Mesenchymal stem cell (in vitro differentiated cells and primary cell): Measurements from ENCODE around the gene C2orf42.
A peak's percentile ranks its signal among the peaks of the same experiment; 100 is the strongest.
"Not testable (repeated sequence)": the region's sequence is repeated elsewhere in the genome, so short reads cannot be mapped to it uniquely, and the experiment has no call there.

Experiments
- DNase-seq: peaks from one replicate; pipeline ENCODE4 v3.0.0-alpha.2; 2013
- H2AFZ ChIP-seq: one replicate; pipeline ENCODE4 v1.6.1; 2013; ENCODE audit warnings: low read depth, mild to moderate bottlenecking, control low read depth, inconsistent platforms, low read length, moderate library complexity
- H2AK5ac ChIP-seq: 2 replicates; pipeline ENCODE4 v1.6.1; 2013; ENCODE audit warnings: low read length, moderate library complexity, mild to moderate bottlenecking, inconsistent platforms; ENCODE audit not compliant: severe bottlenecking
- H2BK120ac ChIP-seq: one replicate; pipeline ENCODE4 v1.6.1; 2013; ENCODE audit warnings: low read depth, mild to moderate bottlenecking, inconsistent platforms, low read length, moderate library complexity
- H2BK12ac ChIP-seq, 2 experiments: one replicate each; pipeline ENCODE4 v1.6.1; 2013; ENCODE audit warnings: inconsistent platforms in 2 of 2, low read length in 2 of 2, mild to moderate bottlenecking in 2 of 2, moderate library complexity in 2 of 2, control low read depth in 1 of 2
- H2BK15ac ChIP-seq: one replicate; pipeline ENCODE4 v1.6.1; 2013; ENCODE audit warnings: mild to moderate bottlenecking, low read depth, inconsistent platforms; ENCODE audit not compliant: poor library complexity, severe bottlenecking
- H2BK5ac ChIP-seq: 2 replicates; pipeline ENCODE4 v1.6.1; 2013; ENCODE audit warnings: low read depth, mild to moderate bottlenecking, low read length, control low read depth, inconsistent platforms; ENCODE audit not compliant: poor library complexity, severe bottlenecking
- H3K14ac ChIP-seq, 2 experiments: one replicate each; pipeline ENCODE4 v1.6.1; 2013; ENCODE audit warnings: inconsistent platforms in 2 of 2, low read length in 2 of 2, control low read depth in 1 of 2, mild to moderate bottlenecking in 1 of 2, moderate library complexity in 1 of 2
- H3K18ac ChIP-seq, 2 experiments: one replicate each; pipeline ENCODE4 v1.6.1; 2013; ENCODE audit warnings: inconsistent platforms in 2 of 2, low read length in 2 of 2, control low read depth in 1 of 2, low read depth in 1 of 2, mild to moderate bottlenecking in 1 of 2
- H3K23ac ChIP-seq, 2 experiments: one replicate each; pipeline ENCODE4 v1.6.1; 2013; ENCODE audit warnings: inconsistent platforms in 2 of 2, low read length in 2 of 2, mild to moderate bottlenecking in 2 of 2, moderate library complexity in 2 of 2, control low read depth in 1 of 2
- H3K27ac ChIP-seq: 2 replicates; pipeline ENCODE4 v1.5.1; 2013; ENCODE audit warnings: mild to moderate bottlenecking, moderate library complexity, low read length, control low read depth, inconsistent platforms; ENCODE audit not compliant: poor library complexity, severe bottlenecking
- H3K27me3 ChIP-seq, 2 experiments: 2 replicates each; pipeline versions ENCODE4 v1.6.1 to v1.7.0; 2013; ENCODE audit warnings: low read length in 2 of 2, mild to moderate bottlenecking in 2 of 2, moderate library complexity in 2 of 2, control low read depth in 1 of 2, inconsistent platforms in 1 of 2; ENCODE audit not compliant: control insufficient read depth in 1 of 2, insufficient read depth in 1 of 2
- H3K36me3 ChIP-seq, 2 experiments: 2 replicates each; pipeline versions ENCODE4 v1.6.1 to v1.7.0; 2013; ENCODE audit warnings: low read length in 2 of 2, control low read depth in 1 of 2, inconsistent platforms in 1 of 2, low read depth in 1 of 2, mild to moderate bottlenecking in 1 of 2; ENCODE audit not compliant: insufficient read depth in 2 of 2, control insufficient read depth in 1 of 2
- H3K4ac ChIP-seq, 2 experiments: one replicate each; pipeline ENCODE4 v1.6.1; 2013; ENCODE audit warnings: inconsistent platforms in 2 of 2, low read length in 2 of 2, mild to moderate bottlenecking in 2 of 2, moderate library complexity in 2 of 2, control low read depth in 1 of 2, low read depth in 1 of 2
- H3K4me1 ChIP-seq: 2 replicates; pipeline ENCODE4 v1.6.1; 2013; ENCODE audit warnings: low read depth, low read length, control low read depth; ENCODE audit not compliant: control insufficient read depth, insufficient read depth
- H3K4me2 ChIP-seq: 2 replicates; pipeline ENCODE4 v1.6.1; 2013; ENCODE audit warnings: low read length, mild to moderate bottlenecking, inconsistent platforms; ENCODE audit not compliant: poor library complexity, severe bottlenecking
- H3K4me3 ChIP-seq, 2 experiments: 2 replicates each; pipeline versions ENCODE4 v1.5.1 to v1.7.0; 2013; ENCODE audit warnings: low read length in 2 of 2, mild to moderate bottlenecking in 2 of 2, control low read depth in 1 of 2, low read depth in 1 of 2; ENCODE audit not compliant: insufficient read depth in 1 of 2
- H3K79me1 ChIP-seq: replicated peaks from 2 replicates; pipeline ENCODE4 v1.6.1; 2013; ENCODE audit warnings: mild to moderate bottlenecking, control low read depth, low read length, inconsistent platforms; ENCODE audit not compliant: poor library complexity, severe bottlenecking
- H3K9ac ChIP-seq: 2 replicates; pipeline ENCODE4 v1.7.0; 2013; ENCODE audit warnings: mild to moderate bottlenecking, low read length, moderate library complexity
- H3K9me3 ChIP-seq: 2 replicates; pipeline ENCODE4 v1.7.0; 2013; ENCODE audit warnings: mild to moderate bottlenecking, low read length; ENCODE audit not compliant: control insufficient read depth
- H4K8ac ChIP-seq: one replicate; pipeline ENCODE4 v1.6.1; 2013; ENCODE audit warnings: inconsistent platforms, mild to moderate bottlenecking, low read length, moderate library complexity
- H4K91ac ChIP-seq: one replicate; pipeline ENCODE4 v1.6.1; 2013; ENCODE audit warnings: mild to moderate bottlenecking, low read length, inconsistent platforms
- WGBS: methylation state at CpG from one replicate; pipeline ENCODE4 v1.1.7; 2013; ENCODE audit warnings: mixed read lengths; 5-methylcytosine and 5-hydroxymethylcytosine counted together

The C2orf42 gene

DNA sequence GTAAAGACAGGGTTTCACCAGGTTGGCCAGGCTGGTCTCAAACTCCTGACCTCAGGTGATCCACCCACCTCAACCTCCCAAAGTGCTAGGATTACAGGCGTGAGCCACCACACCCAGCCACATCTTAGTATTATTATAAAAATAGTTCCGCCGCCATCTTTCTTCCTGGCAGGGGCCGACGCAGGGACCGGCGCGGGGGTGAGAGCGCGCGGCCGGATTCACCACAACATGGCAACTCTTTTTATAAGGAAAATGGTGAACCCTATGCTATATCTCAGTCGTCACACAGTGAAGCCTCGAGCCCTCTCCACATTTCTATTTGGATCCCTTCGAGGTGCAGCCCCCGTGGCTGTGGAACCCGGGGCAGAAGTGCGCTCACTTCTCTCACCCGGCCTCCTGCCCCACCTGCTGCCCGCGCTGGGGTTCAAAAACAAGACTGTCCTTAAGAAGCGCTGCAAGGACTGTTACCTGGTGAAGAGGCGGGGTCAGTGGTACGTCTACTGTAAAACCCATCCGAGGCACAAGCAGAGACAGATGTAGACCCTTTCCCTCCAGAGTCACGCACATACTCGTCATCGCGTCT, 88.4 kb downstream of the C2orf42 start:
- WGBS, result 98% methylated on average over 26 of the region's 29 CpGs
- not testable (repeated sequence) for H3K4me2 ChIP-seq, H2AFZ ChIP-seq, H4K91ac ChIP-seq, H4K8ac ChIP-seq, H3K27ac ChIP-seq, H3K79me1 ChIP-seq, H3K9ac ChIP-seq, H3K23ac ChIP-seq, H3K9me3 ChIP-seq, H3K27me3 ChIP-seq, H2BK120ac ChIP-seq, H2BK15ac ChIP-seq, H3K36me3 ChIP-seq, DNase-seq, H2BK12ac ChIP-seq, H3K14ac ChIP-seq, H3K18ac ChIP-seq, H3K4ac ChIP-seq, H2BK5ac ChIP-seq, H3K4me3 ChIP-seq
- Histone ChIP-seq H3K4me1 (peaks cover 11% of the 10 kb centered on the region), H2AK5ac (peak overlapping the region; percentile 56)

DNA sequence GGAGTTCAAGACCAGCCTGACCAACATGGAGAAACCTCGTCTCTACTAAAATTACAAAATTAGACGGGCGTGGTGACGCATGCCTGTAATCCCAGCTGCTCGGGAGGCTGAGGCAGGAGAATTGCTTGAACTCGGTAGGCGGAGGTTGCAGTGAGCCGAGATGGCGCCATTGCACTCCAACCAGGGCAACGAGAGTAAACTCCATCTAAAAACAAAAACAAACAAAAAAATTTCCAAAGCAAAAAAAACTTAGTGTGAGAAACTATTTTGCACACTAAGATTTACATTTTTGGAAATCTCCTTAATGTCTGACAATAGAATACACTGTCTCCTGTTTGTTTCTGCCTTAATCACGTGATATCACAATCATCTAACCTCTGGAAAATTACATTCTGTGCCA, 89.1 kb downstream of the C2orf42 start:
- not testable (repeated sequence) for H2BK15ac ChIP-seq, H3K4me1 ChIP-seq, H3K27me3 ChIP-seq, H3K18ac ChIP-seq, H4K91ac ChIP-seq, DNase-seq, H3K14ac ChIP-seq, H2BK5ac ChIP-seq, H3K79me1 ChIP-seq, H3K4me2 ChIP-seq, H2BK120ac ChIP-seq, H3K9me3 ChIP-seq, H3K4ac ChIP-seq, H3K23ac ChIP-seq, H3K9ac ChIP-seq, H2AK5ac ChIP-seq, H3K36me3 ChIP-seq, H3K27ac ChIP-seq, H2AFZ ChIP-seq, H2BK12ac ChIP-seq, H4K8ac ChIP-seq, H3K4me3 ChIP-seq
- 95% methylated on average over 11 of the region's 11 CpGs for WGBS

DNA sequence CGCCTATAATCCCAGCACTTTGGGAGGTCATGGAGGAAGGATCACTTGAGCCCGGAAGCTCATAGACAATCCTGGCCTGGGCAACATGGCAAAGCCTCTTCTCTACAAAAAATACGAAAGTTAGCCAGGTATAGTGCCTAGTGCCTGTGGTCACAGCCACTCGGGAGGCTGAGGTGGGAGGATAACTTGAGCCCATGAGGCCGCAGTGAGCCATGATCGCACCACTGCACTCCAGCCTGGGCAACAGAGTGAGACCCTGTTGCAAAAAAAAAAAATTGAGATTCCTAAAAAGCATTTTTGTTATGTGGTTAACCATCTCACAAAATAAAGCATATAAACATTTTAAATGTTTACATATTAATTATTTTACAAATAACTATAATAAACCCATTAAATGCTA, 89.6 kb downstream of the C2orf42 start:
- no peak overlapping the region for H2AK5ac ChIP-seq
- H3K79me1 ChIP-seq, result peaks cover 2% of the 10 kb centered on the region
- H2BK5ac ChIP-seq, result no peak overlapping the region
- no peak overlapping the region for H4K91ac ChIP-seq
- no peak overlapping the region for H2AFZ ChIP-seq
- no peak overlapping the region for H2BK12ac ChIP-seq
- no peaks in the 10 kb centered on the region for H3K27me3 ChIP-seq
- H2BK15ac ChIP-seq, result no peak overlapping the region
- no peak overlapping the region for H3K9ac ChIP-seq
- no peak overlapping the region for H3K27ac ChIP-seq
- H3K4me2 ChIP-seq, result no peak overlapping the region
- H3K4me1 ChIP-seq, result peaks cover 8% of the 10 kb centered on the region
- H4K8ac ChIP-seq, result no peak overlapping the region
- no peaks in the 10 kb centered on the region for H3K36me3 ChIP-seq
- no peak overlapping the region for H3K4me3 ChIP-seq
- H3K9me3 ChIP-seq, result no peaks in the 10 kb centered on the region
- H3K4ac ChIP-seq, result no peak overlapping the region
- no peak for DNase-seq
- H3K23ac ChIP-seq, result no peak overlapping the region
- H3K18ac ChIP-seq, result no peak overlapping the region
- no peak overlapping the region for H3K14ac ChIP-seq
- no peak overlapping the region for H2BK120ac ChIP-seq
- over 99% methylated on average over 5 of the region's 6 CpGs for WGBS
